Ectodermal cell (in vitro differentiated cells): ENCODE measurements around the gene ZNF70.

Experiments used
- H3K27ac ChIP-seq: 2 replicates; pipeline ENCODE4 v1.7.0; 2013; ENCODE audit warnings: mild to moderate bottlenecking, low read depth, low read length; ENCODE audit not compliant: insufficient read depth, poor library complexity, severe bottlenecking
- H3K27me3 ChIP-seq: 2 replicates; pipeline ENCODE4 v1.7.0; 2013; ENCODE audit warnings: mild to moderate bottlenecking, low read length; ENCODE audit not compliant: insufficient read depth, control insufficient read depth, poor library complexity, severe bottlenecking
- H3K36me3 ChIP-seq: one replicate; pipeline ENCODE4 v1.7.0; 2013; ENCODE audit warnings: low read length; ENCODE audit not compliant: control insufficient read depth, insufficient read depth
- H3K4me1 ChIP-seq: one replicate; pipeline ENCODE4 v1.7.0; 2013; ENCODE audit warnings: low read length; ENCODE audit not compliant: control insufficient read depth, insufficient read depth
- H3K4me3 ChIP-seq: 2 replicates; pipeline ENCODE4 v1.7.0; 2013; ENCODE audit warnings: low read depth, low read length, control low read depth; ENCODE audit not compliant: insufficient read depth
- H3K9me3 ChIP-seq: 2 replicates; pipeline ENCODE4 v1.7.0; 2013; ENCODE audit warnings: mild to moderate bottlenecking, low read length, moderate library complexity; ENCODE audit not compliant: control insufficient read depth
- WGBS, 2 experiments: methylation state at CpG; one replicate each; pipeline ENCODE4 v1.1.7; 2013; ENCODE audit warnings: missing lambda C conversion rate in 2 of 2; 5-methylcytosine and 5-hydroxymethylcytosine counted together

Gene ZNF70

GRCh38 chr22:23759566-23759965, 8.7 kb upstream of the ZNF70 start:
- Histone ChIP-seq H3K27me3 (no peaks in the 10 kb centered on the region), H3K27ac (no peak overlapping the region), H3K4me1 (peaks cover 16% of the 10 kb centered on the region), H3K36me3 (no peaks in the 10 kb centered on the region), H3K9me3 (no peaks in the 10 kb centered on the region), H3K4me3 (no peak overlapping the region)
- WGBS, 2 experiments: 91 to 92% methylated on average over 4 of the region's 4 CpGs

- Histone ChIP-seq H3K9me3 (no peaks in the 10 kb centered on the region), H3K4me1 (no peaks in the 10 kb centered on the region), H3K36me3 (no peaks in the 10 kb centered on the region), H3K27ac (no peak overlapping the region), H3K4me3 (no peak overlapping the region), H3K27me3 (no peaks in the 10 kb centered on the region)
- WGBS, 2 experiments: 50 to 63% methylated on average over 4 of the region's 4 CpGs
Measured at GRCh38 chr22:23756891-23757290, 6.0 kb upstream of the ZNF70 start.

- no peak overlapping the region for H3K4me3 ChIP-seq
- no peaks in the 10 kb centered on the region for H3K36me3 ChIP-seq
- no peaks in the 10 kb centered on the region for H3K4me1 ChIP-seq
- no peaks in the 10 kb centered on the region for H3K27me3 ChIP-seq
- WGBS, 2 experiments: 90 to 93% methylated on average over 8 of the region's 8 CpGs
- no peaks in the 10 kb centered on the region for H3K9me3 ChIP-seq
- H3K27ac ChIP-seq: no peak overlapping the region
Measured at GRCh38 chr22:23755711-23756110, 4.8 kb upstream of the ZNF70 start.

GRCh38 chr22:23754980-23755636, 4.2 kb upstream of the ZNF70 start:
- 92 to 95% methylated on average over 6 of the region's 6 CpGs for WGBS, 2 experiments
- H3K4me1 ChIP-seq: peaks cover 2% of the 10 kb centered on the region
- H3K4me3 ChIP-seq: no peak overlapping the region
- H3K27ac ChIP-seq: no peak overlapping the region
- H3K36me3 ChIP-seq: no peaks in the 10 kb centered on the region
- no peaks in the 10 kb centered on the region for H3K9me3 ChIP-seq
- no peaks in the 10 kb centered on the region for H3K27me3 ChIP-seq

- Histone ChIP-seq H3K36me3 (no peaks in the 10 kb centered on the region), H3K4me3 (no peak within 1 kb of the TSS), H3K27me3 (no peaks in the 10 kb centered on the region), H3K4me1 (peaks cover 6% of the 10 kb centered on the region), H3K9me3 (no peaks in the 10 kb centered on the region), H3K27ac (no peak within 1 kb of the TSS)
- WGBS, 2 experiments: 85 to 91% methylated on average over 14 of the region's 14 CpGs
Measured at GRCh38 chr22:23754220-23754919, 3.5 kb upstream of the ZNF70 start, which contains the start of gene VPREB3. VPREB3 (minus strand) TSS chr22:23754425; CDS start chr22:23754363, 62 bp downstream.

- H3K9me3 ChIP-seq: no peaks in the 10 kb centered on the region
- H3K27me3 ChIP-seq: no peaks in the 10 kb centered on the region
- H3K27ac ChIP-seq: no peak overlapping the region
- no peak overlapping the region for H3K4me3 ChIP-seq
- peaks cover 6% of the 10 kb centered on the region for H3K4me1 ChIP-seq
- no peaks in the 10 kb centered on the region for H3K36me3 ChIP-seq
- 79 to 82% methylated on average over 2 of the region's 2 CpGs for WGBS, 2 experiments
Measured at GRCh38 chr22:23753385-23753784, 2.5 kb upstream of the ZNF70 start.

- Histone ChIP-seq H3K27me3 (no peaks in the 10 kb centered on the region), H3K4me1 (peaks cover 6% of the 10 kb centered on the region), H3K36me3 (no peaks in the 10 kb centered on the region), H3K27ac (no peak overlapping the region), H3K9me3 (no peaks in the 10 kb centered on the region), H3K4me3 (no peak overlapping the region)
- 95 to 96% methylated on average over 16 of the region's 16 CpGs for WGBS, 2 experiments
Measured at GRCh38 chr22:23752750-23753149, 1.8 kb upstream of the ZNF70 start.

GRCh38 chr22:23752090-23752691, 1.3 kb upstream of the ZNF70 start:
- peaks cover 6% of the 10 kb centered on the region for H3K4me1 ChIP-seq
- H3K9me3 ChIP-seq: no peaks in the 10 kb centered on the region
- no peak overlapping the region for H3K27ac ChIP-seq
- no peak overlapping the region for H3K4me3 ChIP-seq
- WGBS, 2 experiments: 92 to 95% methylated on average over 9 of the region's 9 CpGs
- no peaks in the 10 kb centered on the region for H3K36me3 ChIP-seq
- H3K27me3 ChIP-seq: no peaks in the 10 kb centered on the region

GRCh38 chr22:23751441-23751996, 607 bp upstream of the ZNF70 start:
- H3K9me3 ChIP-seq: no peaks in the 10 kb centered on the region
- no peaks in the 10 kb centered on the region for H3K27me3 ChIP-seq
- no peaks in the 10 kb centered on the region for H3K36me3 ChIP-seq
- peak overlapping the region; percentile 58 for H3K27ac ChIP-seq
- peak overlapping the region; percentile 86 for H3K4me3 ChIP-seq
- peaks cover 6% of the 10 kb centered on the region for H3K4me1 ChIP-seq
- 25% methylated on average over 22 of the region's 22 CpGs for WGBS, 2 experiments

GRCh38 chr22:23750367-23750713, 572 bp downstream of the ZNF70 start:
- peaks cover 6% of the 10 kb centered on the region for H3K4me1 ChIP-seq
- H3K36me3 ChIP-seq: no peaks in the 10 kb centered on the region
- H3K4me3 ChIP-seq: peak overlapping the region; percentile 86
- WGBS, 2 experiments: 55 to 60% methylated on average over 5 of the region's 5 CpGs
- H3K27ac ChIP-seq: no peak overlapping the region
- no peaks in the 10 kb centered on the region for H3K9me3 ChIP-seq
- H3K27me3 ChIP-seq: no peaks in the 10 kb centered on the region
